Suprapubic skin (tissue), 4 donors: ENCODE data around the gene DMRT1. TPM values are rescaled to one million over a fixed set of nuclear protein-coding genes. Genes with fewer than 3 reads are reported as not detected.

Source experiments
- DNase-seq, 2 donors: peaks; one replicate each; pipeline ENCODE4 v3.0.0-alpha.2; 2019; ENCODE audit warnings: low spot score in 2 of 2
- H3K27ac ChIP-seq: fragments of 200-600 bp; sonication (generic); one replicate; pipeline ENCODE4 v1.5.1; 2019
- H3K27me3 ChIP-seq: fragments of 200-600 bp; sonication (generic); one replicate; pipeline ENCODE4 v1.5.1; 2019
- H3K36me3 ChIP-seq: fragments of 200-600 bp; sonication (generic); one replicate; pipeline ENCODE4 v1.5.1; 2019
- H3K4me1 ChIP-seq: fragments of 200-600 bp; sonication (generic); one replicate; pipeline ENCODE4 v1.5.1; 2019
- H3K4me3 ChIP-seq: fragments of 200-600 bp; sonication (generic); one replicate; pipeline ENCODE4 v1.5.1; 2019; ENCODE audit warnings: mild to moderate bottlenecking
- H3K9me3 ChIP-seq: fragments of 200-600 bp; sonication (generic); one replicate; pipeline ENCODE4 v1.5.1; 2019
- CTCF ChIP-seq, 2 donors: fragments of 200-600 bp in 1 of 2; fragments of 450-650 bp in 1 of 2; sonication (generic) in 1 of 2; IDR thresholded peaks; one replicate each; pipeline ENCODE4 v1.5.1; 2016 to 2019; ENCODE audit warnings: antibody characterized with exemption in 2 of 2, mild to moderate bottlenecking in 1 of 2, moderate library complexity in 1 of 2
- EP300 ChIP-seq: sonication (generic); formaldehyde crosslinking; IDR thresholded peaks from one replicate; pipeline ENCODE4 v1.6.1; 2017; ENCODE audit warnings: antibody characterized with exemption
- POLR2A ChIP-seq, 2 donors: fragments of 450-650 bp; IDR thresholded peaks; one replicate each; pipeline ENCODE4 v1.6.1; 2017; ENCODE audit warnings: antibody characterized with exemption in 2 of 2, mild to moderate bottlenecking in 2 of 2, moderate library complexity in 2 of 2
- POLR2AphosphoS5 ChIP-seq, 3 donors: sonication (generic); formaldehyde crosslinking; IDR thresholded peaks; one replicate each; pipeline ENCODE4 v1.6.1; 2017; ENCODE audit warnings: antibody characterized with exemption in 3 of 3
- WGBS: methylation state at CpG from one replicate; pipeline ENCODE4 v1.1.5; 2018; 5-methylcytosine and 5-hydroxymethylcytosine counted together
- total RNA-seq, 4 donors: library from RNA; depleted of rRNA; stranded (reverse); fragments of >200 nt; gene quantifications; one replicate each; pipeline ENCODE4 v1.1.0, GENCODE V29; 2016

DMRT1 gene
- total RNA-seq, 4 donors from 2014 or later, result not detected

GRCh38 chr9:893843-894420 lies 52.4 kb downstream of the DMRT1 start:
- TF ChIP-seq CTCF (IDR thresholded peaks at IDR 0.05) (peak; percentile 57 to 75), EP300 (no peak)
- WGBS, result 16% methylated on average over 9 of the region's 9 CpGs
- H3K36me3 ChIP-seq, result no peaks in the 10 kb centered on the region
- no peaks in the 10 kb centered on the region for H3K9me3 ChIP-seq
- peaks cover 6% of the 10 kb centered on the region for H3K4me1 ChIP-seq
- H3K27ac ChIP-seq, result no peak overlapping the region
- no peak for DNase-seq
- H3K27me3 ChIP-seq, result no peaks in the 10 kb centered on the region
- H3K4me3 ChIP-seq, result no peak overlapping the region

GRCh38 chr9:899440-900184 lies 58.1 kb downstream of the DMRT1 start:
- H3K27ac ChIP-seq, result no peak overlapping the region
- DNase-seq, result no peak
- no peak overlapping the region for H3K4me3 ChIP-seq
- H3K9me3 ChIP-seq, result no peaks in the 10 kb centered on the region
- H3K27me3 ChIP-seq, result peaks cover 27% of the 10 kb centered on the region
- H3K36me3 ChIP-seq, result no peaks in the 10 kb centered on the region
- TF ChIP-seq POLR2AphosphoS5 (IDR thresholded peaks at IDR 0.05) (no peak), POLR2A (IDR thresholded peaks at IDR 0.05) (no peak), CTCF (IDR thresholded peaks at IDR 0.05) (no peak), EP300 (no peak)
- peaks cover 5% of the 10 kb centered on the region for H3K4me1 ChIP-seq
- WGBS, result 51% methylated on average over 11 of the region's 12 CpGs

GRCh38 chr9:903886-904285 lies 62.4 kb downstream of the DMRT1 start:
- peaks cover 67% of the 10 kb centered on the region for H3K27me3 ChIP-seq
- H3K4me1 ChIP-seq, result peaks cover 5% of the 10 kb centered on the region
- no peaks in the 10 kb centered on the region for H3K36me3 ChIP-seq
- no peak overlapping the region for H3K27ac ChIP-seq
- TF ChIP-seq POLR2AphosphoS5 (IDR thresholded peaks at IDR 0.05) (no peak), CTCF (IDR thresholded peaks at IDR 0.05) (no peak), POLR2A (IDR thresholded peaks at IDR 0.05) (no peak), EP300 (no peak)
- no peak for DNase-seq
- H3K9me3 ChIP-seq, result no peaks in the 10 kb centered on the region
- WGBS, result 75% methylated on average over 3 of the region's 3 CpGs
- no peak overlapping the region for H3K4me3 ChIP-seq

- DNase-seq, result no peak
- Histone ChIP-seq H3K27ac (no peak overlapping the region), H3K4me3 (no peak overlapping the region), H3K9me3 (no peaks in the 10 kb centered on the region), H3K36me3 (no peaks in the 10 kb centered on the region), H3K4me1 (no peaks in the 10 kb centered on the region), H3K27me3 (peaks cover 77% of the 10 kb centered on the region)
- TF ChIP-seq EP300, result no peak
- TF ChIP-seq POLR2A (IDR thresholded peaks at IDR 0.05), result no peak
- no peak for TF ChIP-seq POLR2AphosphoS5 (IDR thresholded peaks at IDR 0.05)
- no peak for TF ChIP-seq CTCF (IDR thresholded peaks at IDR 0.05)
- 64% methylated on average over 6 of the region's 6 CpGs for WGBS
These were observed 64.4 kb downstream of the DMRT1 start for GRCh38 chr9:905906-906305.

- DNase-seq, result no peak
- Histone ChIP-seq H3K36me3 (no peaks in the 10 kb centered on the region), H3K27ac (no peak overlapping the region), H3K27me3 (peaks cover 72% of the 10 kb centered on the region), H3K9me3 (no peaks in the 10 kb centered on the region), H3K4me3 (no peak overlapping the region), H3K4me1 (no peaks in the 10 kb centered on the region)
- WGBS, result 22% methylated on average over 10 of the region's 10 CpGs
- TF ChIP-seq CTCF (IDR thresholded peaks at IDR 0.05), result no peak
- TF ChIP-seq POLR2A (IDR thresholded peaks at IDR 0.05), result no peak
- TF ChIP-seq EP300, result no peak
- no peak for TF ChIP-seq POLR2AphosphoS5 (IDR thresholded peaks at IDR 0.05)
These were observed 67.2 kb downstream of the DMRT1 start for GRCh38 chr9:908536-909205.
